SK-N-SH treated with all-trans-retinoic acid at 6 μM for 48 hours (cell line): ENCODE results near the gene CALHM4.
A peak's percentile ranks its signal among the peaks of the same experiment; 100 is the strongest.

Experiments used
- ATAC-seq: fragments of 200-7000 bp; cut with Tn5 transposase; 3 replicates; pipeline ENCODE4 v1.9.1; 2020; ENCODE audit warnings: mild to moderate bottlenecking, moderate library complexity
- BACH2 ChIP-seq: fragments of 250-450 bp; sonication (Bioruptor Pico); IDR thresholded peaks from 2 replicates; pipeline ENCODE4 v1.9.0; 2021; ENCODE audit warnings: mild to moderate bottlenecking, borderline replicate concordance
- CREB5 ChIP-seq: fragments of 250-450 bp; sonication (Bioruptor Pico); IDR thresholded peaks from 2 replicates; pipeline ENCODE4 v1.5.1; 2020; ENCODE audit warnings: low read depth, mild to moderate bottlenecking, moderate library complexity
- CSDC2 ChIP-seq: fragments of 250-450 bp; sonication (Bioruptor Pico); IDR thresholded peaks from 2 replicates; pipeline ENCODE4 v1.5.0; 2020; ENCODE audit warnings: mild to moderate bottlenecking, moderate library complexity
- CSRNP3 ChIP-seq: fragments of 250-450 bp; sonication (Bioruptor Pico); IDR thresholded peaks from 2 replicates; pipeline ENCODE4 v1.5.1; 2021; ENCODE audit warnings: mild to moderate bottlenecking, moderate library complexity
- ESRRG ChIP-seq: fragments of 250-450 bp; sonication (Bioruptor Pico); IDR thresholded peaks from 2 replicates; pipeline ENCODE4 v1.6.1; 2021; ENCODE audit warnings: mild to moderate bottlenecking
- GLIS3 ChIP-seq: fragments of 250-450 bp; sonication (Bioruptor Pico); IDR thresholded peaks from 2 replicates; pipeline ENCODE4 v1.5.0; 2020; ENCODE audit warnings: mild to moderate bottlenecking, moderate library complexity
- ISL1 ChIP-seq: fragments of 250-450 bp; sonication (Bioruptor Pico); IDR thresholded peaks from 2 replicates; pipeline ENCODE4 v2.1.2; 2022; ENCODE audit warnings: mild to moderate bottlenecking, moderate library complexity
- OSR1 ChIP-seq: fragments of 250-450 bp; sonication (Bioruptor Pico); IDR thresholded peaks from 2 replicates; pipeline ENCODE4 v1.8.0; 2022; ENCODE audit warnings: moderate library complexity, mild to moderate bottlenecking, inconsistent platforms
- PATZ1 ChIP-seq: fragments of 250-450 bp; sonication (Bioruptor Pico); IDR thresholded peaks from 2 replicates; pipeline ENCODE4 v1.8.0; 2020; ENCODE audit warnings: mild to moderate bottlenecking, moderate library complexity, borderline replicate concordance
- POU6F1 ChIP-seq: fragments of 250-450 bp; sonication (Bioruptor Pico); IDR thresholded peaks from 2 replicates; pipeline ENCODE4 v1.8.0; 2021; ENCODE audit warnings: low read depth, mild to moderate bottlenecking, moderate library complexity, borderline replicate concordance
- PPARA ChIP-seq: fragments of 250-450 bp; sonication (Bioruptor Pico); IDR thresholded peaks from 2 replicates; pipeline ENCODE4 v1.5.0; 2020; ENCODE audit warnings: mild to moderate bottlenecking, borderline replicate concordance
- RARB ChIP-seq: fragments of 250-450 bp; sonication (Bioruptor Pico); IDR thresholded peaks from 2 replicates; pipeline ENCODE4 v1.8.0; 2021; ENCODE audit warnings: mild to moderate bottlenecking, moderate library complexity
- SNAI2 ChIP-seq: fragments of 250-450 bp; sonication (Bioruptor Pico); IDR thresholded peaks from 2 replicates; pipeline ENCODE4 v1.5.0; 2020; ENCODE audit warnings: mild to moderate bottlenecking, moderate library complexity
- TCF4 ChIP-seq: fragments of 250-450 bp; sonication (Bioruptor Pico); IDR thresholded peaks from 2 replicates; pipeline ENCODE4 v1.8.0; 2021; ENCODE audit warnings: mild to moderate bottlenecking, moderate library complexity, borderline replicate concordance
- TOX ChIP-seq: fragments of 250-450 bp; sonication (Bioruptor Pico); IDR thresholded peaks from 2 replicates; pipeline ENCODE4 v1.8.0; 2021; ENCODE audit warnings: mild to moderate bottlenecking, moderate library complexity, borderline replicate concordance
- TSHZ2 ChIP-seq: fragments of 250-450 bp; sonication (Bioruptor Pico); IDR thresholded peaks from 2 replicates; pipeline ENCODE4 v1.5.0; 2020; ENCODE audit warnings: mild to moderate bottlenecking, moderate library complexity
- ZC3H10 ChIP-seq: fragments of 250-450 bp; sonication (Bioruptor Pico); IDR thresholded peaks from 2 replicates; pipeline ENCODE4 v1.5.1; 2021; ENCODE audit warnings: mild to moderate bottlenecking, moderate library complexity
- ZFP3 ChIP-seq: fragments of 250-450 bp; sonication (Bioruptor Pico); IDR thresholded peaks from 2 replicates; pipeline ENCODE4 v1.5.0; 2020; ENCODE audit warnings: mild to moderate bottlenecking, moderate library complexity
- ZFP30 ChIP-seq: fragments of 450-650 bp; formaldehyde crosslinking; IDR thresholded peaks from 2 replicates; pipeline ENCODE4 v1.5.0; 2022; ENCODE audit warnings: mild to moderate bottlenecking, moderate library complexity
- ZNF565 ChIP-seq: fragments of 450-650 bp; formaldehyde crosslinking; conservative IDR thresholded peaks from 2 replicates; pipeline ENCODE4 v1.5.0; 2020; ENCODE audit warnings: low read depth, mild to moderate bottlenecking, moderate library complexity
- ZNF70 ChIP-seq: fragments of 450-650 bp; formaldehyde crosslinking; IDR thresholded peaks from 2 replicates; pipeline ENCODE4 v1.5.0; 2020; ENCODE audit warnings: mild to moderate bottlenecking, moderate library complexity
- ZNF8 ChIP-seq: fragments of 450-650 bp; formaldehyde crosslinking; IDR thresholded peaks from 2 replicates; pipeline ENCODE4 v1.5.0; 2020; ENCODE audit warnings: mild to moderate bottlenecking, moderate library complexity

Gene CALHM4

GRCh38 chr6:116535109-116535508, 18.4 kb upstream of the CALHM4 start:
- no peak for ATAC-seq
- TF ChIP-seq SNAI2 (CRISPR knock-in tag), result no peak
- no peak for TF ChIP-seq ZFP3 (CRISPR knock-in tag)
- TF ChIP-seq CREB5 (CRISPR knock-in tag), result no peak
- TF ChIP-seq ZNF70 (CRISPR knock-in tag), result no peak
- no peak for TF ChIP-seq ZFP30 (CRISPR knock-in tag)
- no peak for TF ChIP-seq TOX
- no peak for TF ChIP-seq CSRNP3
- TF ChIP-seq GLIS3 (CRISPR knock-in tag), result no peak
- no peak for TF ChIP-seq POU6F1
- TF ChIP-seq ISL1 (CRISPR knock-in tag), result no peak
- TF ChIP-seq PPARA (CRISPR knock-in tag), result no peak
- no peak for TF ChIP-seq CSDC2 (CRISPR knock-in tag)
- TF ChIP-seq ZC3H10, result no peak
- TF ChIP-seq OSR1 (CRISPR knock-in tag), result no peak
- no peak for TF ChIP-seq ESRRG
- TF ChIP-seq ZNF565 (CRISPR knock-in tag), result no peak
- TF ChIP-seq TSHZ2 (CRISPR knock-in tag), result no peak
- no peak for TF ChIP-seq BACH2 (CRISPR knock-in tag)
- no peak for TF ChIP-seq RARB (CRISPR knock-in tag)
- TF ChIP-seq TCF4 (CRISPR knock-in tag), result no peak

GRCh38 chr6:116536216-116536621, 17.3 kb upstream of the CALHM4 start:
- TF ChIP-seq POU6F1 (no peak), PPARA (CRISPR knock-in tag) (no peak), ZFP3 (CRISPR knock-in tag) (no peak), CSDC2 (CRISPR knock-in tag) (no peak), ZNF70 (CRISPR knock-in tag) (no peak), ISL1 (CRISPR knock-in tag) (no peak), PATZ1 (CRISPR knock-in tag) (no peak), CSRNP3 (no peak), CREB5 (CRISPR knock-in tag) (no peak), GLIS3 (CRISPR knock-in tag) (no peak), ZNF8 (no peak), OSR1 (CRISPR knock-in tag) (no peak)
- TF ChIP-seq, all 23 proteins: peak for 0
- ATAC-seq, result peak; percentile 84
